ENCODE results near the gene LRMDA. TPM values are rescaled to one million over a fixed set of nuclear protein-coding genes. Genes with fewer than 3 reads are reported as not detected.

Gene LRMDA
- total and polyA plus RNA-seq, 2 of the 13 experiments (the other 11 are each of a cell fraction or from before 2014, with no cell fraction given), result 13.4 to 22.0 TPM

GRCh38 chr10:75755528-75755927 is 324.1 kb downstream of the LRMDA start (continued):
- TF ChIP-seq GABPB1 (CRISPR knock-in tag; IDR thresholded peaks at IDR 0.05), result peak; percentile 57
- TF ChIP-seq ZNF780A (CRISPR knock-in tag; IDR thresholded peaks at IDR 0.05), result peak; percentile 66; the same call in 1 of the 2 replicates
- peak; percentile 16; the same call in 1 of the 2 replicates for TF ChIP-seq GMEB1 (CRISPR knock-in tag; IDR thresholded peaks at IDR 0.05; ENCODE audit: borderline replicate concordance)
- no peak for TF ChIP-seq SP140L (CRISPR knock-in tag; IDR thresholded peaks at IDR 0.05; ENCODE audit: borderline replicate concordance)
- no peak for TF ChIP-seq ZBTB14 (CRISPR knock-in tag; IDR thresholded peaks at IDR 0.05)
- peak; percentile 89 for TF ChIP-seq FOXP4 (CRISPR knock-in tag; IDR thresholded peaks at IDR 0.05)
- TF ChIP-seq ISL2 (CRISPR knock-in tag; IDR thresholded peaks at IDR 0.05), result peak; percentile 93
- peak; percentile 77 for TF ChIP-seq PAXIP1 (CRISPR knock-in tag; conservative IDR thresholded peaks at IDR 0.05)
- TF ChIP-seq TBX2 (CRISPR knock-in tag; IDR thresholded peaks at IDR 0.05; ENCODE audit: borderline replicate concordance), result peak; percentile 73
- 0 out of 2 replicates have a peak, but pooled peaks have one; percentile 55 for TF ChIP-seq ZSCAN21 (CRISPR knock-in tag; IDR thresholded peaks at IDR 0.05; ENCODE audit: borderline replicate concordance)
- no peak for TF ChIP-seq ZNF691 (CRISPR knock-in tag; IDR thresholded peaks at IDR 0.05; ENCODE audit: borderline replicate concordance, low read depth)
- no peak for TF ChIP-seq MLXIP (CRISPR knock-in tag; IDR thresholded peaks at IDR 0.05; ENCODE audit: borderline replicate concordance)
- no peak for TF ChIP-seq ZBTB39 (CRISPR knock-in tag; IDR thresholded peaks at IDR 0.05)

Data from HepG2 (cell line).